HG02852 (cell line): ENCODE results near the gene CNTN4.

Experiments used
- ATAC-seq: cut with Tn5 transposase; IDR thresholded peaks from one replicate; pipeline ENCODE4 v1.9.1; 2021; ENCODE audit warnings: mild to moderate bottlenecking, moderate library complexity; ENCODE audit not compliant: unreplicated experiment

The CNTN4 gene

DNA sequence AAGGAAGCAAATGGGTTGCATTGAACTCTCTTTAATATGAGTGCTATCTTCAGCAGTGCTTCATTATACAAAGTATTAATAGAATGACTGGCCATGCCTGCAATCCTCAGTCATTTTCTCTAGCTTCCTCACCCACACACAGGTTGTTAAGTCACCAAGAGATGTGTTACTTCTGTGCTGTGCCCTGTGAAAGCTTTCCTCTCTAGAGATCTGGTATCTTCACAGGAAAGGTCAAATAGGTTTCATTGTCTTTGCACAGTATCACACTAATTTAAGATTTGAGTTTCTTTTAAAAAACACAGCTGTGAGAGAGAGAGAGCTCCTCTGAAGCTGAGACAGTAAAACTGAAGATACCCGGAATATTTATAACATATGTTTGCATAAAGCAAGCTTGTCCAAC lies 278.6 kb downstream of the CNTN4 start:
- ATAC-seq, result no peak

DNA sequence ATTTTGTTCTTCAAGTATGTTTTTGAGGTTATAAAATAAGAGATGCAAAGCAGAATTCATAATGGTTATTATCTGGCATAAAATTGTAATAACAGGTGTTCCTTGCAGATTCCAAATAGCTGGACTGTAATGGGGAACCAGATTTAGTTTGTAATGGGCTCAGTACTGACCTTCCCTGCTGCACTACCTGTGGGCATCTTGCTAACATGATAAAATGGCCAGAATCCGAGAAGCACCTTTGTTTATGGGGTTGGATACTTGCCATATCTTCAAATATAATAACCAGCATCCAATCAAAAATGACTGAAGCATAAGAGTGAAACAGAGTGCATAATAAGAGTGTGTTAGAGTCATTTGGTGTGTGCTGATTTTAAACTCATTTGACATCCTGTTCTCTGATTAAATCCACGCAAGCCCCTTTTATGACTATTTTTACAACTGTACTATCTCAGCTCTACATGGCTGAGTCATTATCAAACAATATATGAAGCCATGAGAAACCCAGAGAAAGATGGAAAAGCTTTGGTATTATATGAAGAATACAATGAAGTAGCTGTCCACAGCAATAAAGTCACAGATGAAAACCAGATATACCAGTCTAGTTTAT lies 292.4 kb downstream of the CNTN4 start:
- ATAC-seq, result no peak

DNA sequence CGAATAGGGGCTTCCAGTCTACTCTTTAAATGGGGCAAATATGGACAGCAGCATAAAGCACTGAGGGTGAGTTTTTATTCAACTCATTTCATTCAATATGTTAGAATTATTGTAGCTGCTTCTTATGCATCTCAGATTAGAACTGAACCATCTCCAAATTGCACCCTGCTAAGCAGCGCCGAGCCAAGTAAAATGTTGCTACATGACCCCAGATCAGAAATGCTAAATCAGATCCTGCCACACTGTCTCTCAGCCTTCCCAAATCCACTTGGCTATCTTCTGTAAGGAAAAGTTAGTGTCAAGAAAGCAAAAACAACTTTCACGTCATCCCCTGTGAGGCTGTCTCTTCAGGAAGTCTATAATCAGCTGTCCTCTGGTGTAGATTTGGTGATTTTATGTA lies 293.2 kb downstream of the CNTN4 start:
- ATAC-seq, result no peak

DNA sequence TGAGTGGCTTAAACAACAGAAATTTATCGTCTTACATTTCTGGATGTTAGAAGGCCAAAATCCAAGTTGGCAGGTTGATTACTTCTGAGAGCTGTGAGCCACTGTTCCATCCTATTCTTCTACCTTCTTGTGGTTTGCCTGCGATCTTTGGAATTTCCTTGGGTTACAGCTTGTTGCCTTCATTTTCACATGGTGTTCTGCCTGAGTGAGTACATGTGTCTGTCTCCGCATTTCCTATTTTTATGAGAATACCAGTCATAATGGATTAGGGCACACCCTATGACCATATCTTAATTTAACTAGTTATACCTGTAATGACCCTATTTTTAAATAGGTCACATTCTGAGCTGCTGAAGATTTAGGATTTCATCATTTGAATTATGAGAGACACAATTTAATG lies 294.3 kb downstream of the CNTN4 start:
- ATAC-seq, result no peak

DNA sequence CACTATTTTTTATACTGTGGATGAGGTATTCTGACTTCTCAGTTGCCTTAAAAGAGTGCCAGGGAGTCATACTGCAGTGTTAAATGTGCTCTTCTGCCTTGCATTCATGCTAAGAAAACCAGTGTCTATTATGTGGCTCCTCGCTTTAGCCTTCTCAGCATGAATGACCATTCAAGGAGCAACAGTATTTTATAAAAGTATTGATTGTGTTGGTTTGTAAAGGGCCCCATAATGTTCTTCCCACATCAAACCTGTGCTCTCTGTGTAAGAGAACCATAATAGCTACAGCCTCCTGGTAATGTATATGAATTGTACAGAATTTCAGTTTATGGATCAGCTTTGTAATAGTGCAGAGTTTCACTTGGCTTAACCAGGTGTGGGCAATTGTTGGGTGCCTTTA lies 316.4 kb downstream of the CNTN4 start:
- no peak for ATAC-seq

DNA sequence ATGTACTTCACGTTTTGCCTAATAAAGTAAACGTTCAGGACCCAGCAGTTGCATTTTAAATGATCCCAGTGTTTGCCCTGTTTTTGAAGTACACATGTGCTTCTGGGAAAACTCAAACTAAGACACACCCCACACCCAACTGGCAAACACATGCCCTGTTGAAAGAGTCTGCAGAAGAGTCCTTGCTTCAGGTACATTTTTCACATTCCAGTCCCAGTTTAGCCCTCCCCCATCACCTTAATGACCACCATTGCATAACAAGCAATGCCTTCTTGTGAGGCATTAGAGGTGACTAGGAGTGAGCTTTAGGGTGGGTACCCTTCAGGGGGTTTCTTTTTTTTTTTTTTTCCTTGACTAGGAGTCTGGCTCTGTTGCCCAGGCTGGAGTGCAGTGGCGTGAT lies 322.3 kb downstream of the CNTN4 start:
- no peak for ATAC-seq

DNA sequence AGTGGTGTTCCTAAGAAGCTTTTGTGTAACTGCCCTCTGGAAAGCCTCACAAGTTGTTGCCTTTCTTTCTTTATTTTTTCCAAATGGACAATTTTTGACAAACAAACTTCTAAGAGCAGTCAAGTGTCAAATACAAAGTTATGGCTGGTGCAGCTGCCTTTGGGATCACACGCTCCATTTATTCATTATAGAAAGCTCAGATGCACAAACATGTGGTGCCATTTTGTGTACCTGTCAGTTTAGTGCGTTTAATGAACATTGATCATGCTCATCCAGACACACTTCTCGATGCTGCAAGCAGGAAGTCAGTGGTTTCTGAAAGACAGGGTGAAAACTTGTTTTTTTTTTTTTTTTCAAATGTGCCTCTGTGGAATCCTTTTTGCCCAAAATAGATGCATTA lies 324.5 kb downstream of the CNTN4 start:
- ATAC-seq, result no peak

DNA sequence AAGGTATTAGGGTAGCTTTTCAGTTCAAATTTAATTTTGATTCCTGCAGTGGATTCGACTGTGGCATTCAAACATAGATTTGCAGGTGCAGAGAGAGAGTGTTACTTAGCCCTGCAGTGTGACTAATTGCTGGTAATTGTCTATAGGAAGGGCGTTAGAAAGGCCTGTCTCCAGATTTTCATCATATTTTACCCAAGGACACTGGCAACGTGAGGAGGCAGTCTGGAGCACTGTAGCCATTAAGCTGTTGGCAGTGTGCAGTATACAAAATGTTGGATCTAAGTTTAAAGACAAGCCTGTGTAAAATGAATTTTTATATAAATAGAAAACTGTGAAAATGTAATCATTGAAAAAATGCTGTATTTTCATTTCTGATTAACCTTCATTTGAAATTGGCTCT lies 342.9 kb downstream of the CNTN4 start:
- ATAC-seq, result no peak

DNA sequence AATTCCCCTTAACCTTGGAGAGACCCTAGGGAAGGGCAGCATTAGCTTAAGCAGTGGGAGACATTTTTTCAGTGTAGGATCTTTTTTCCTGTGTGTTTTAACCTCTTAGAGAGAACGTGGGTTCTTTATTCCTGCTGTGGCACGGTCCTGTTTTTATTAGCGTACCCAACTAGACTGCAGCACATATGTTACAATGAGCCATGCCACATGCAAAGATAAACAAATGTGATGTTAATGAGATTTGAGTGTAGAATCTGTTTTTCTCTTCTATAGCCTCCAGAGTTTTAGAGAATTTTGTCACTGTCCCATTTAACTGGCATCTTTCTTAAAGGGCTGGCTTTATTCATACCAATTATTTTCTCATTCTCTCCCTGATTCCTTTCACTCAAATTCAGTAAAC lies 347.5 kb downstream of the CNTN4 start:
- no peak for ATAC-seq

DNA sequence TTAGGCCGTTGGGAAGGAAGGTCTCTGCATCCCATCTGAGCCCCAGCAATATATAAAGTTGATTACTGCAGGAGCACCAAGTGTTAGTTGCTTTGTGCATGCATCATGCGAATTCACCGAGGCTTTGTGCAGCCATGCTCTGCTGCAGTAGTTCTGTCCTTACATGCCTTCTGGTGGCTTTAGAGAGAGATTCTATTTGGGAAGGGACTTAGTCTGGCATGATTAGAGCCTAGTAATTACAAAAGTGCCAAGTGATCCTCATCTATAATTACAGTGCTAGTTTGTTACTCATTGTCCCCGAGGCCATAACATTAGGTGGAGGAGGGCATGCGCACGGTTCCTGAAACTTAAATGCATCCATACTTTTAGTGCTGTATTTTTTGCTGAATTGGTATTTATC lies 353.6 kb downstream of the CNTN4 start:
- ATAC-seq, result no peak

DNA sequence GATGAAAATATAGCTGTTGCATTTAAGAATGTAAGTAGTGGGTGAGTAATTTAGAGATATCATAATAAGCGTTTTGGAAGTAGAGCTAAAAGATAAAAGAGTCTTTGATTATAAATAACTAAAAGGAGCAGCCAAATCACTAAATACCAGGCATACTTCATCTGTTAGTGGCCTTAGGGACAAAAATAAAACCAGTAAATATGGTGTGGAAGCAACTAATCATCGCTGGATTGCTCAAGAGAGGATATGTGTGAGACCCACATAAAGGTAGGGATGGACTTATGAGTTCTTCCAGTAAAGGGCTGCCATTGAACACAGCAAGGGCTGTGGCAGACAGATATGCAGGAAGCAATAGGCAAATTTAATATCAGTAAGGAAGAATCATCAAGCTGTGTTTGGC lies 356.2 kb downstream of the CNTN4 start:
- no peak for ATAC-seq

DNA sequence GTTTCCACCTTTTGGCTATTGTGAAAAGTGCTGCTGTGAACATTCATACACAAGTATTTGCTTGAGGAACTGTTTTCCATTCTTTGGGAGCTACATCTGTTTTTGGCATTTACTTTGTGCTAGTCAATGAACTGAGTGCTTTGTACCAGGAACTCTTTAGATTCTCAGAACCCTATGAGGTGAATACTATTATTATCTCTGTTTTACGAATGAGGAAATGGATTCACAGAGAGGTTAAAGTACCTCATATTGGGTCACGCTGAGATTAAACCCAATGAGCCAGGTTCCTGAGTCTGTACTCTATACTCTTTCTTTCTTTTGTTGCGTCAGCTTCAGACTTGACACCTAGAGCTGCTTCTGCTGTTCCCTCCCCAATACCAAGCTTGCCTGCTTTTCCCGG lies 358.1 kb downstream of the CNTN4 start:
- no peak for ATAC-seq

DNA sequence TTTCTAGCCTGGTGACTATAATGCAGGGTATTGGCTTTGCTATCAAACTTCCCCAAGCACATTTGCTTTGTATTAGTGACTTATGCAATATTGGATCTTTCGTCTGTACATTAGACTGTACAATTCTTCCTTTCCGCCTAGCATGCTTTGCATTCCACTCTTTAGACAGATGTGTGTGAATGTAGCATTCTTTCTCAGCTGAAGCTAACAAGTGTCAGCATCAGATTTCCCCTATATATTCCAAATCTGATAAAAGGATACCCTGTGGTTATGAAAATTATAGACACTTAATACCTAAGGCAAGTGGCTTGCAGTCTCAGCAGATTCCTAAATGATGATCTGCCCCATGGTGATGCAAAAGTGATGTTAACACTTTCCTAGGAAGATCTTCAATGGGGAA lies 360.1 kb downstream of the CNTN4 start:
- ATAC-seq, result no peak

DNA sequence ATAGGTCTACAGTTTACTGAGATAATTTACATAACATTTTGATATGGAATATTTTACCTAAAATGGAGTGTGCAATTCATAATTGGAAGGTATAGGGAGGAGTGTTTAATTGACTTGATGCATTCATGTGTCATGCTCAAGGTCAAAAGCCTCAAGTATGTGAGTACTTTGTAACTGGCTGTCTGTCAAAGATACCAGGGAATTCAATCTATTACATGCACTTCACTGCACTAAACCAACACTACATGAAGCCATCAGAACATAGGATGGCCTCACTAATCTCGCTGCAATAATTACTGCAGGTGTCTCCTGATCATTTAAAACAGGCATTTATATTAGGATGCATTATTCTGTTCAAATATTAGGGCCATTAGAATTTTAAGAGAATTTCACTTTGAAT lies 367.2 kb downstream of the CNTN4 start:
- no peak for ATAC-seq

DNA sequence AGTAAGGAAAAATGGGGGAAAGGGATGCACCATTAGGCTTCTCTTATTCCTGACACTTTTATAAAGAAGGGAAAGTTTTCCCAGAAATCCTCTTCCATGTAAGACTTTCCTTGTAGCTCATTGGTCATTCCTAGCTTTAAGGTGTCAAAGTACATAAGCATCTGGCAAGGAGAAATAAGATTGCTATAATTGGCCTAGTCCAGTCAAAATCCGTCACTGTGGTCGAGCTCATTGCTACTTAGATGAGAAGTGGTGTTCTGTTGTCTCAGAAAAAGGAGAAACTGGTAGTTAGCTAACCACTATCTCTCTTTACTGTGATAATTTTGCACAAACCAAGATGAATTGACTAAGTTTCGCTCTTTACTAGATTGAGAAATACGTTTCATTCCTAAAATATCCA lies 370.1 kb downstream of the CNTN4 start:
- ATAC-seq, result peak; percentile 91

DNA sequence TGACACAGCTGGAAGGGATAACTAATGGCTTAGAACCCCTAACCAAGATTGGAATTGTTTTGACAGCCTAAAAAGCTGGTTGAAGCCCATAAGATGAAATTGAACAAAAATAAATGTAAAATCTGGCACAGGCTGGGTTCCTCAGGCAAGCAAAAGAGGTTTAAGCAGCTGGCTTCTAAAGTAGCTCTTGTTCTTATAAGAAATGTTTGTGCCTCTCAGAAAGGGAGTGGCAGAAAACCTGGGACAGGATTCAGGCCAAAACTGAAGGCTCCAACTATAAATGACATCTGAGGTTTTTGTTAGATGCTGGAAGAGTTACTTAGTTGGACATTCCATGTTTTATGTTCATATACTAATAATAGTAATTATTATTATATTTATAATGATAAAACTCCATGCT lies 378.3 kb downstream of the CNTN4 start:
- ATAC-seq, result no peak

DNA sequence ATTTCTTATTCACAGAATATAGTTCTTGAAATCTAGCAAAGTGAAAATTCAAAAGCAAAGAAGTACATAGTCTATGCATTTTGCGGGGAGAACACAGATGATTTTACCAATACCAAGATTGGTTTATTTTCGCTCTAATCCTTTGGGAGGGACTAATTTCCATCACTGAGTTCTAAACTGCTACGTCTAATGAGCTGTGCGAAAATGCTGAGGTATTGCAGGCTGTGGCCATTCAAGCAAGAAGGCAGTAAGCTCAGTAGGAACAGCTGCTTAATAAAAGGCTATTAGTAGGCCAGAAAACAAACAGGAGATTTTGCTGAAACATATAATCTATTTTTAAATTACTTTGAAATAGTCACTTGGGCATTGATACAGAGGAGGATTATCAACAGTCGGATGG lies 379.0 kb downstream of the CNTN4 start:
- ATAC-seq, result no peak

DNA sequence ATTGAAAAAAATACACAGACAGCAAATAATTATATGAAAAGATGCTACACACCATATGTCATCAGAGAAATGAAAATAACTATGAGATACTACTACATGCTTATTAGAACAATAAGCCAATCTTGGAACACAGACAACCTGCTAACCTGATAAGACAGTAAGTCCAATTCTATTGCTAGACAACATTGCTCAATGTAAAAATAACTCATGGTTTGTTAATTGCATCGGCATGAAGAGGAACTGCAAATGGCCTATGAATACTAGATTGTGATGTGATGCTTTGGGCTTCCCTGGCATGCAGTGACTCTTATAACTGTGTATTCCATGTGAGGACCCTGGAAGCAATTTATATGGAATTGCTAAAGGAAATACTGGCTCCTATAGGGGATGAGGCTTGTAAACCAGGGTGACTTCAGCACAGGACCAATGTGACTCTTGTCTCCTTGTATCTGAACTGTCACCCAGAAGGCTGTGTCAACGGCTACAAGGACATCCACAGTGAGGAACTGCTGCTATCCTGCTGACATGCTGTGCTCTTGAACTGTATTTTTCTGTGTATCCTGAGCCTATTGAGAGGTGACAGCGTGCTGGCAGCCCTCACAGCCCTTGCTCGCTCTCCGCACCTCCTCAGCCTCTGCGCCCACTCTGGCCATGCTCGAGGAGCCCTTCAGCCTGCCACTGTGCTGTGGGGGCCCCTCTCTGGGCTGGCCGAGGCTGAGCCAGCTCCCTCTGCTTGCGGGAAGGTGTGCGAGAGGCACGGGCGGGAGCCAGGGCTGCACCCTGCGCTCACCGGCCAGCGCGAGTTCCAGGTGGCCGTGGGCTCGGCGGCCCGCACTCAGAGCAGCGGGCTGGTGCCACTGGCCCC lies 385.7 kb downstream of the CNTN4 start:
- ATAC-seq, result no peak

DNA sequence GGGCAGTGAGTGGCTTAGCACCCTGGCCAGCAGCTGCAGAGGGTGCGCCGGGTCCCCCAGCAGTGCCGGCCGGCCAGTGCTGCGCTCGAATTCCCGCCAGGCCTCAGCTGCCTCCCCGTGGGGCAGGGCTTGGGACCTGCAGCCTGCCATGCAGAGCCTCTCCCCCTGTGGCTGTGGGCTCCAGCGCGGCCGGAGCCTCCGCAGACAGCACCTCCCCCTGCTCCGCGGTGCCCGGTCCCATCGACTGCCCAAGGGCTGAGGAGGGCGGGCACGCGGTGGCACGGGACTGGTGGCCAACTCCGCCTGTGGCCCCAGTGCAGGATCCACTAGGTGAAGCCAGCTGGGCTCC lies 386.3 kb downstream of the CNTN4 start:
- ATAC-seq, result no peak

DNA sequence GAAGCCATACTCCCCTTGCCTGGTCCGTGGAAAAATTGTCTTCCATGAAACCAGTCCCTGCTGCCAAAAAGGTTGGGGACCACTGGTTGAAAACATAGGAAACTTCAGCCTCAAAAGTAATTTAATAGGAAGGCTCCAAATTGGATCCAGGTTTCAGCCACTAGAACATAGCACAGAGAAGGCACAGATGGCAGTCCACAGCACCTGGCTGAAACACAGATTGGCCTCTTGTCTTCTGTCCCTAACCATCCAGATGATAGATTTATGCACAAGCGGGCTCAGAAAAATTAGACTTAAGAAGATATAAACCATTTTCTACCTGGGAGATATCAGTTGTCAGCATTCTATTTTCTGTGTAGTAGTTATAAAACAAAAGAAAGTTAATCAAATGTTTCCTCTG lies 397.1 kb downstream of the CNTN4 start:
- ATAC-seq, result no peak

DNA sequence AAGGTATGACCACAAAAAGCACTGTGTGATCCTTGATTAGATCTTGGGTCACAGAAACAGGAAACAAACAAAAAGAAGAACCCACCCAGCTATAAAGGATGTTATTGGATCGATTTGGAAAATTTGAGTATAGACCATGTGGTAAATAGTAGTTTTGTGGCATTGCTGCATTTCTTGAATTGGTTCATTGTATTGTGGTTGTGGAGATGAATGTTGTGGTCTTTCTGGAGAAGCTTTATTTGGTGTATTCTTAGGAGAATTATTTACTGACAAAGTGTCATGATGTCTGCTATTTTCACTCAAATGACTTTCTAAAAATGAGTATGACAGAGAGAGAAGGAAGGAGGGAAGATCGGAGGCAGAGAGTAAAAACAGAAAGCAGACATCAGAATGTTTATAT lies 406.2 kb downstream of the CNTN4 start:
- no peak for ATAC-seq

DNA sequence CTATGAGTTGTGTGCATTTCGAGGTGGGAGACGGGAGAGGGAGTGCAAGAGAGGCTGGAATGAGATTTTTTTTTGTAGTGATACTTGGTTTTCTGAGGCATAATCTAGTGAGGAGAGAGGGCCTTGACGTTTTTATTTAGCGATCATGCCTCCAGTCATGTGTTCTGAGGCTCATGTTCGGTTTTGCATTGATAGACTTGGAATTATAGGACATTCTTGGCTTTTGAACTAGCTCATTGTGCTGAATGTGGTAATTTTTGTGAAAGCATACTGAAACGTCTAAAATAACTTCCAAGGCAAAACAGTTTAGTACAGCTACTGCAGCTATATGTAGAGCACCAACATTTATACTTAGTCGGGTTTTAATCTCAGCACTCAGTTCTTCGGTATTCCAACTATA lies 408.1 kb downstream of the CNTN4 start:
- no peak for ATAC-seq

DNA sequence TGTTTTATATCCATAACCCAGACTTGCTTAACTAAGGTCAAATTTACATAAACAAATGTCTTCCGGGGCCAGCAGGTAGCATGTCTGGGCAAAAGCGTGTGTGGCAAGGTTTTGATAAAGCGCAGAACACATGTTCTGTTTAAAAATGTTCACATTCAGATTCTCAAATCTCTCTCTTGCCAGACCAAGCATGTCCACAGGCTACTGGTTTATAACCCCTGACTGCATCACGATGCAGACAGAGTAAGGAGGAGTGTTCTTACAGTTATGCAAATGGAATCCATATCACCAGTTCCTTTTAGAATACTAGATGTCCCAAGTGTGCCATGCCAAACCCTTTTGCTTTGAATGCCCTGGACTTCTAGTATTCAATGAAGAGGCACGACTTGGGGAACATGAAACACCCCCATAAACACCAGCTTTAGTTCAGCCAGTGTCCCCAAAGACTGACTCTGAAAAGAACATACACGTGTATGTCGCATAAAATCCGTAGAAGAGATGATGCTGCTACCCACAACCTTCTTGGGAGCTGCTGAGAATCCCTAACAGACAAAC lies 412.0 kb downstream of the CNTN4 start:
- ATAC-seq, result no peak
